IMR-90 (cell line): ENCODE measurements around the gene SOSTDC1. TPM values are rescaled to one million over a fixed set of nuclear protein-coding genes. Genes with fewer than 3 reads are reported as not detected.

Source experiments
- ATAC-seq: fragments of 200-7000 bp; cut with Tn5 transposase; 2 replicates; pipeline ENCODE4 v1.9.1; 2020; ENCODE audit warnings: low read depth, mild to moderate bottlenecking, moderate library complexity
- BruUV-seq: library from RNA; stranded (reverse); fragments of 400-500 nt; replicated peaks from 2 replicates; lab custom pipeline; 2021; lab: Mats Ljungman, UMichigan
- CTCF ChIA-PET: fragments of 300-600 bp; formaldehyde crosslinking; extraction: SDS; loops from one replicate; lab custom pipeline; 2021; ENCODE audit warnings: antibody characterized with exemption; lab: Yijun Ruan, JAX
- POLR2A ChIA-PET: fragments of 300-600 bp; sonication (Branson Sonifier 250); formaldehyde crosslinking; loops from one replicate; lab custom pipeline; 2022; ENCODE audit warnings: antibody characterized with exemption; ENCODE audit not compliant: unreplicated experiment; lab: Charles Lee
- DNase-seq: peaks from one replicate; pipeline ENCODE4 v3.0.0; 2013
- H2AFZ ChIP-seq: replicated peaks from 2 replicates; pipeline ENCODE3; 2013; ENCODE audit warnings: low read length, mild to moderate bottlenecking; ENCODE audit not compliant: poor library complexity
- H2AK5ac ChIP-seq: 2 replicates; pipeline ENCODE4 v1.6.1; 2013; ENCODE audit warnings: low read depth, low read length, inconsistent platforms
- H2AK9ac ChIP-seq: replicated peaks from 2 replicates; pipeline ENCODE3; 2013; ENCODE audit warnings: mild to moderate bottlenecking, low read depth, low read length, moderate library complexity; ENCODE audit not compliant: poor library complexity
- H2BK120ac ChIP-seq: 2 replicates; pipeline ENCODE4 v1.6.1; 2013; ENCODE audit warnings: low read depth, low read length, inconsistent platforms
- H2BK15ac ChIP-seq: 3 replicates; pipeline ENCODE4 v1.6.1; 2013; ENCODE audit warnings: low read depth, low read length, inconsistent platforms
- H2BK20ac ChIP-seq: 2 replicates; pipeline ENCODE4 v1.6.1; 2013; ENCODE audit warnings: low read depth, mild to moderate bottlenecking, inconsistent platforms, low read length, moderate library complexity
- H2BK5ac ChIP-seq: 2 replicates; pipeline ENCODE4 v1.6.1; 2013; ENCODE audit warnings: mild to moderate bottlenecking, low read depth, low read length, inconsistent platforms; ENCODE audit not compliant: poor library complexity, severe bottlenecking
- H3K14ac ChIP-seq: replicated peaks from 2 replicates; pipeline ENCODE4 v1.6.1; 2013; ENCODE audit warnings: low read depth, low read length, inconsistent platforms
- H3K18ac ChIP-seq: 2 replicates; pipeline ENCODE4 v1.6.1; 2013; ENCODE audit warnings: low read depth, low read length, control low read depth
- H3K23ac ChIP-seq: 2 replicates; pipeline ENCODE4 v1.6.1; 2013; ENCODE audit warnings: low read depth, low read length, inconsistent platforms
- H3K27ac ChIP-seq: 2 replicates; pipeline ENCODE4 v1.5.1; 2013; ENCODE audit warnings: mild to moderate bottlenecking, control low read depth, low read length; ENCODE audit not compliant: insufficient read depth
- H3K27me3 ChIP-seq: 2 replicates; pipeline ENCODE4 v1.6.1; 2013; ENCODE audit warnings: low read length; ENCODE audit not compliant: control insufficient read depth, insufficient read depth
- H3K36me3 ChIP-seq: 2 replicates; pipeline ENCODE4 v1.6.1; 2013; ENCODE audit warnings: low read length, mixed read lengths; ENCODE audit not compliant: control insufficient read depth, insufficient read depth
- H3K4ac ChIP-seq: 2 replicates; pipeline ENCODE4 v1.6.1; 2013; ENCODE audit warnings: low read depth, low read length, inconsistent platforms
- H3K4me1 ChIP-seq: 2 replicates; pipeline ENCODE4 v1.6.1; 2013; ENCODE audit warnings: low read length, mixed read lengths; ENCODE audit not compliant: control insufficient read depth, insufficient read depth
- H3K4me2 ChIP-seq: 2 replicates; pipeline ENCODE4 v1.6.1; 2013; ENCODE audit warnings: low read depth, mild to moderate bottlenecking, control low read depth, low read length, moderate library complexity
- H3K4me3 ChIP-seq: 2 replicates; pipeline ENCODE4 v1.5.1; 2013; ENCODE audit warnings: low read depth, mild to moderate bottlenecking, control low read depth, low read length, moderate library complexity; ENCODE audit not compliant: insufficient read depth
- H3K56ac ChIP-seq: 2 replicates; pipeline ENCODE4 v1.6.1; 2013; ENCODE audit warnings: low read length, inconsistent platforms; ENCODE audit not compliant: insufficient read depth; ENCODE audit errors: extremely low read depth
- H3K79me1 ChIP-seq, 2 experiments: 2 replicates each; pipeline ENCODE4 v1.6.1; 2013; ENCODE audit warnings: low read length in 2 of 2, inconsistent platforms in 1 of 2, low read depth in 1 of 2
- H3K9ac ChIP-seq: 2 replicates; pipeline ENCODE4 v1.6.1; 2013; ENCODE audit warnings: low read depth, low read length, control low read depth
- H3K9me1 ChIP-seq: 2 replicates; pipeline ENCODE4 v1.6.1; 2013; ENCODE audit warnings: low read length, inconsistent platforms; ENCODE audit not compliant: insufficient read depth
- H3K9me3 ChIP-seq: 2 replicates; pipeline ENCODE4 v1.6.1; 2013; ENCODE audit warnings: low read length; ENCODE audit not compliant: control insufficient read depth, insufficient read depth
- H4K20me1 ChIP-seq: 2 replicates; pipeline ENCODE4 v1.6.1; 2013; ENCODE audit warnings: low read length, inconsistent platforms; ENCODE audit not compliant: insufficient read depth
- H4K5ac ChIP-seq: 2 replicates; pipeline ENCODE4 v1.6.1; 2013; ENCODE audit warnings: mild to moderate bottlenecking, low read depth, low read length, control low read depth
- H4K8ac ChIP-seq, 2 experiments: 2 replicates each; pipeline ENCODE4 v1.6.1; 2013; ENCODE audit warnings: low read depth in 2 of 2, low read length in 2 of 2, control low read depth in 1 of 2, inconsistent platforms in 1 of 2
- H4K91ac ChIP-seq: 2 replicates; pipeline ENCODE4 v1.6.1; 2013; ENCODE audit warnings: low read depth, low read length, inconsistent platforms; ENCODE audit not compliant: insufficient read depth
- MXI1 ChIP-seq: IDR thresholded peaks from 2 replicates; pipeline ENCODE4 v1.6.1; 2012; ENCODE audit warnings: low read depth, mild to moderate bottlenecking, low read length, moderate library complexity, borderline replicate concordance
- whole genome bisulfite sequencing, 2 experiments: methylation state at CpG; one replicate each; pipeline versions ENCODE4 v1.1.5 to v1.1.7; 2013; ENCODE audit warnings: missing lambda C conversion rate in 2 of 2; ENCODE audit not compliant: insufficient read length in 1 of 2; ENCODE audit errors: extremely low coverage in 2 of 2; 5-methylcytosine and 5-hydroxymethylcytosine counted together
- dilution Hi-C: fragments of 300-500 bp; cut with HindIII; formaldehyde crosslinking; loops from one replicate; pipeline ENCODE4 v1.14.3; 2018; ENCODE audit warnings: low sequenced_read_pairs; ENCODE audit not compliant: unreplicated experiment
- in situ Hi-C: fragments of 300-500 bp; cut with MboI; formaldehyde crosslinking; loops from 3 replicates; pipeline ENCODE4 v1.14.3; 2019; ENCODE audit warnings: low sequenced_read_pairs, inconsistent platforms, mixed read lengths
- intact Hi-C: fragments of 100-400 bp; cut with micrococcal nuclease; formaldehyde crosslinking; loops from 2 replicates; pipeline ENCODE4 v1.10.0; 2022
- polyA plus RNA-seq, 3 experiments: library from polyadenylated mRNA; depleted of rRNA; stranded (reverse); fragments of >200 nt; gene quantifications; 2 replicates each; pipeline ENCODE4 v1.2.3, GENCODE V29; 2012; ENCODE audit warnings: low replicate concordance in 1 of 3
- total RNA-seq: library from RNA; depleted of rRNA; stranded (reverse); fragments of >200 nt; gene quantifications from 2 replicates; pipeline ENCODE4 v1.2.3, GENCODE V29; 2012

The SOSTDC1 gene
- total and polyA plus RNA-seq, 2 of the 4 experiments (the other 2 are of a cell fraction), result 0.07 TPM; not detected in 1

GRCh38 chr7:16511314-16511713 lies 45.8 kb upstream of the SOSTDC1 start:
- H3K27ac ChIP-seq, result no peak overlapping the region
- H3K27me3 ChIP-seq, result 0 out of 2 replicates have a peak, but pooled peaks cover 2% of the 10 kb centered on the region
- no peak overlapping the region for H3K9ac ChIP-seq
- no peaks in the 10 kb centered on the region for H3K9me1 ChIP-seq
- no peak overlapping the region for H2AK9ac ChIP-seq
- H3K23ac ChIP-seq, result no peak overlapping the region
- in situ Hi-C loops, result no loop called here
- ChIA-PET POLR2A (no interaction called here), CTCF (interaction anchor here (1.7 kb wide), 1 partner anchor 53 kb away, joined by 5 read pairs; no protein-coding TSS in a partner anchor)
- no peak overlapping the region for H3K4me2 ChIP-seq
- no peak overlapping the region for H4K91ac ChIP-seq
- no peak overlapping the region for H4K5ac ChIP-seq
- H2BK20ac ChIP-seq, result no peak overlapping the region
- no peaks in the 10 kb centered on the region for H3K9me3 ChIP-seq
- no peak overlapping the region for H3K4ac ChIP-seq
- no peak overlapping the region for H2BK120ac ChIP-seq
- intact Hi-C loops, result no loop called here
- no peak for TF ChIP-seq MXI1
- BruUV-seq, result no TSS peak
- H3K4me3 ChIP-seq, result no peak overlapping the region
- DNase-seq (no peak), ATAC-seq (no peak)
- H3K56ac ChIP-seq, result no peak overlapping the region
- no peak overlapping the region for H2AFZ ChIP-seq
- no peaks in the 10 kb centered on the region for H3K4me1 ChIP-seq
- no peak overlapping the region for H3K14ac ChIP-seq
- no peak overlapping the region for H4K8ac ChIP-seq
- no peak overlapping the region for H3K18ac ChIP-seq
- no peak overlapping the region for H2BK15ac ChIP-seq
- no peak overlapping the region for H2BK5ac ChIP-seq
- 61% methylated on average over 4 of the region's 5 CpGs; no CpG with 5 or more reads in 1 of the 2 experiments for WGBS, 2 experiments
- no peaks in the 10 kb centered on the region for H3K79me1 ChIP-seq
- no peaks in the 10 kb centered on the region for H3K36me3 ChIP-seq
- dilution Hi-C loops, result no loop called here
- no peaks in the 10 kb centered on the region for H4K20me1 ChIP-seq
- H2AK5ac ChIP-seq, result no peak overlapping the region
